K562 (cell line): ENCODE data around the gene MGST2. TPM values are rescaled to one million over a fixed set of nuclear protein-coding genes. Genes with fewer than 3 reads are reported as not detected.

Experiments
- ATAC-seq: fragments of 200-7000 bp; cut with Tn5 transposase; 3 replicates; pipeline ENCODE4 v1.9.1; 2020; ENCODE audit warnings: moderate library complexity
- BruUV-seq: library from RNA; stranded (reverse); fragments of 400-500 nt; replicated peaks from 2 replicates; lab custom pipeline; 2021; lab: Mats Ljungman, UMichigan
- CTCF ChIA-PET: fragments of 300-600 bp; formaldehyde crosslinking; extraction: SDS; loops from one replicate; lab custom pipeline; 2021; ENCODE audit warnings: low intra/inter-chr PET ratio; lab: Yijun Ruan, JAX
- POLR2A ChIA-PET: fragments of 300-600, 350-650 bp; sonication (Branson Sonifier 250); formaldehyde crosslinking; extraction: SDS; loops from one replicate; lab custom pipeline; 2021; ENCODE audit warnings: antibody characterized with exemption, inconsistent platforms; lab: Yijun Ruan, JAX
- DNase-seq, 4 experiments: peaks; one replicate each; pipeline versions ENCODE4 v3.0.0 to v3.0.0-alpha.2; 2011 to 2018; ENCODE audit warnings: low spot score in 3 of 4, mixed read lengths in 3 of 4; ENCODE audit errors: extremely low read depth in 1 of 4
- FAIRE-seq: peaks from 2 replicates; lab custom pipeline; 2011; peaks lifted over from hg19 to GRCh38; lab: Jason Lieb, UNC
- H2AFZ ChIP-seq: 2 replicates; pipeline ENCODE4 v1.6.0; 2011; ENCODE audit warnings: low read depth, low read length, control low read depth, inconsistent platforms
- H3K27ac ChIP-seq: fragments of 200-600 bp; 3 replicates; pipeline ENCODE4 v1.8.0; 2011; ENCODE audit warnings: low read depth, mild to moderate bottlenecking, control low read depth, inconsistent platforms, low read length, moderate library complexity, mixed read lengths; ENCODE audit errors: extremely low read depth
- H3K27me3 ChIP-seq, 2 experiments: fragments of 300-600 bp in 1 of 2; 2 replicates in 1 of 2; 3 replicates in 1 of 2; pipeline versions ENCODE4 v1.6.0 to v1.8.0; 2011; ENCODE audit warnings: inconsistent platforms in 2 of 2, low read length in 2 of 2, mild to moderate bottlenecking in 1 of 2, mixed read lengths in 1 of 2, moderate library complexity in 1 of 2; ENCODE audit not compliant: control insufficient read depth in 2 of 2, insufficient read depth in 2 of 2
- H3K36me3 ChIP-seq: fragments of 300-600 bp; 3 replicates; pipeline ENCODE4 v1.8.0; 2011; ENCODE audit warnings: mild to moderate bottlenecking, low read length, inconsistent platforms; ENCODE audit not compliant: control insufficient read depth, insufficient read depth
- H3K4me1 ChIP-seq, 2 experiments: fragments of 200-600 bp in 1 of 2; replicated peaks in 1 of 2; 2 replicates in 1 of 2; 3 replicates in 1 of 2; pipeline versions ENCODE4 v1.5.1 to v1.8.0; 2011; ENCODE audit warnings: inconsistent platforms in 2 of 2, low read length in 2 of 2, mild to moderate bottlenecking in 1 of 2, mixed read lengths in 1 of 2, moderate library complexity in 1 of 2; ENCODE audit not compliant: control insufficient read depth in 2 of 2, insufficient read depth in 2 of 2
- H3K4me2 ChIP-seq: 2 replicates; pipeline ENCODE4 v1.6.1; 2011; ENCODE audit warnings: low read length, control low read depth, inconsistent platforms, mixed read lengths; ENCODE audit not compliant: insufficient read depth
- H3K4me3 ChIP-seq: fragments of 200-600 bp; sonication (generic), shearing (Covaris generic); 2 replicates; pipeline ENCODE4 v1.5.1; 2016; ENCODE audit warnings: control low read depth, inconsistent platforms
- H3K79me2 ChIP-seq: fragments of 200-600 bp; 3 replicates; pipeline ENCODE4 v1.8.0; 2011; ENCODE audit warnings: low read length, inconsistent platforms; ENCODE audit not compliant: control insufficient read depth, insufficient read depth
- H3K9ac ChIP-seq, 2 experiments: 2 replicates each; pipeline versions ENCODE4 v1.6.0 to v1.6.1; 2011; ENCODE audit warnings: low read depth in 2 of 2, low read length in 2 of 2, control low read depth in 1 of 2, inconsistent platforms in 1 of 2, mild to moderate bottlenecking in 1 of 2, mixed read lengths in 1 of 2; ENCODE audit not compliant: insufficient read depth in 1 of 2
- H3K9me1 ChIP-seq: one replicate; pipeline ENCODE4 v1.6.0; 2011; ENCODE audit warnings: inconsistent platforms, mild to moderate bottlenecking, low read length, moderate library complexity; ENCODE audit not compliant: control insufficient read depth, insufficient read depth
- H3K9me3 ChIP-seq: replicated peaks from 2 replicates; pipeline ENCODE4 v1.5.1; 2011; ENCODE audit warnings: low read depth, low read length, inconsistent platforms; ENCODE audit not compliant: control insufficient read depth, insufficient read depth
- H4K20me1 ChIP-seq: replicated peaks from 2 replicates; pipeline ENCODE4 v1.6.1; 2011; ENCODE audit warnings: low read length, inconsistent platforms, mixed read lengths; ENCODE audit not compliant: control insufficient read depth, insufficient read depth
- MTA2 ChIP-seq: fragments of 450-650 bp; IDR thresholded peaks from 2 replicates; pipeline ENCODE4 v1.6.1; 2016; ENCODE audit warnings: low read depth
- NR2F6 ChIP-seq: fragments of 450-650 bp; formaldehyde crosslinking; IDR thresholded peaks from 2 replicates; pipeline ENCODE4 v1.4.0; 2020; ENCODE audit warnings: mild to moderate bottlenecking
- TCF3 ChIP-seq: sonication (generic); formaldehyde crosslinking; IDR thresholded peaks from 2 replicates; pipeline ENCODE4 v1.4.0; 2020; ENCODE audit warnings: mild to moderate bottlenecking, missing genetic modification reagents
- TCF7L2 ChIP-seq: fragments of 150-350 bp; IDR thresholded peaks from 2 replicates; pipeline ENCODE4 v1.6.1; 2016; ENCODE audit warnings: low read depth, mild to moderate bottlenecking, low read length, moderate library complexity
- WGBS: fragments of 100-300 bp; shearing (Covaris generic); methylation state at CpG from one replicate; pipeline ENCODE4 v1.1.6; 2016; ENCODE audit warnings: low coverage, mixed read lengths; ENCODE audit not compliant: insufficient coverage; ENCODE audit errors: missing lambda C conversion rate; 5-methylcytosine and 5-hydroxymethylcytosine counted together
- in situ Hi-C: fragments of 300-500 bp; cut with MboI; formaldehyde crosslinking; loops from 4 replicates; pipeline ENCODE4 v1.15.0; 2018; ENCODE audit warnings: inconsistent platforms, mixed read lengths
- intact Hi-C: fragments of 100-400 bp; cut with micrococcal nuclease; formaldehyde crosslinking; loops from 2 replicates; pipeline ENCODE4 v1.14.2; 2022
- polyA plus RNA-seq, 8 experiments: library from polyadenylated mRNA; depleted of rRNA in 4 of 8; stranded (reverse) in 5 of 8; unstranded in 3 of 8; fragments of >200 nt; fragmentation: Nextera tagmentation in 2 of 8; fragmentation: Illumina TruSeq in 1 of 8; extraction: Ambion mirVana in 2 of 8; extraction: Trizol in 1 of 8; gene quantifications; 2 replicates each; pipeline versions ENCODE4 v1.2.1 to v1.2.3, GENCODE V29; 2011 to 2014; ENCODE audit warnings: inconsistent platforms in 1 of 8, missing spikeins in 1 of 8
- total RNA-seq, 7 experiments: library from RNA; depleted of rRNA in 6 of 7; stranded (reverse); fragments of >200 nt in 6 of 7; fragmentation: Illumina TruSeq in 2 of 7; extraction: Trizol in 2 of 7; gene quantifications; 2 replicates each; pipeline versions ENCODE4 v1.2.1 to v1.2.3, GENCODE V29; 2011 to 2021; ENCODE audit warnings: low replicate concordance in 1 of 7
- TF ChIP-seq, protein P1 (sequence below), 2 experiments: fragments of 450-650 bp; IDR thresholded peaks; 2 replicates each; pipeline ENCODE4 v1.6.1; 2016
- TF ChIP-seq, protein P2 (sequence below): fragments of 450-650 bp; IDR thresholded peaks from 2 replicates; pipeline ENCODE4 v1.6.1; 2016; ENCODE audit warnings: mild to moderate bottlenecking
- TF ChIP-seq, protein P3 (sequence below): fragments of 250-450 bp; sonication (Bioruptor Pico); IDR thresholded peaks from 2 replicates; pipeline ENCODE4 v1.4.0; 2020
- TF ChIP-seq, protein P4 (sequence below): sonication (generic); formaldehyde crosslinking; IDR thresholded peaks from 2 replicates; pipeline ENCODE4 v1.8.0; 2022; ENCODE audit warnings: mild to moderate bottlenecking, missing genetic modification reagents

Gene MGST2
- total and polyA plus RNA-seq, 9 of the 15 experiments (the other 6 are each of a cell fraction or from before 2014, with no cell fraction given), result 38.7 to 115 (median 84.6) TPM

DNA sequence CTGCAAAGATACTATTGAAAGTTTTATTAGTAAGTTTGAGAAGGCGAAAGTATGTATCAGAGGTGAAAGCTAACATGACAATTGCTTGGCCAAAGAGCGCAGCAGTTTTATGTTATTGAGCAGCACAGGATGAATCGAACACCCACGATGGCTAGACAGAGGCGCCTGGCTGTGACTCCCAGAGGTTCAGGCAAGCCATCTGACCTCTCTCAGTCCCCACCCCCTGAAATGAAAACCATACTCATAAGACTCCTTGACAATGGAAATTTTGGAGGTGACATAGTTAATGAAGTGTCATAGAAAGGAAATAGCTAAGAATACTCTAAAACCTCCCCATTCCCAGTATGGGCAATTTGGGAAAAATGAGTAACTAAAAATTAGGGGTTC, 70.6 kb downstream of the MGST2 start:
- Histone ChIP-seq H3K4me1 (peaks cover 0 to 8% of the 10 kb centered on the region in 2 experiments; a peak in 2 of 5 replicates), H3K27ac (no peak overlapping the region), H3K4me2 (no peak overlapping the region), H3K9me1 (no peaks in the 10 kb centered on the region), H2AFZ (no peak overlapping the region), H3K27me3 (peaks cover 7 to 18% of the 10 kb centered on the region in 2 experiments; a peak in 4 of 5 replicates), H3K79me2 (no peaks in the 10 kb centered on the region), H3K36me3 (no peaks in the 10 kb centered on the region), H3K9ac (no peak overlapping the region), H3K4me3 (no peak overlapping the region), H3K9me3 (no peaks in the 10 kb centered on the region), H4K20me1 (no peaks in the 10 kb centered on the region; the same call in 1 of the 2 replicates)
- intact Hi-C loops (no loop called here), in situ Hi-C loops (no loop called here)
- ChIA-PET CTCF (no interaction called here), POLR2A (no interaction called here)
- TF ChIP-seq, protein P1, sequence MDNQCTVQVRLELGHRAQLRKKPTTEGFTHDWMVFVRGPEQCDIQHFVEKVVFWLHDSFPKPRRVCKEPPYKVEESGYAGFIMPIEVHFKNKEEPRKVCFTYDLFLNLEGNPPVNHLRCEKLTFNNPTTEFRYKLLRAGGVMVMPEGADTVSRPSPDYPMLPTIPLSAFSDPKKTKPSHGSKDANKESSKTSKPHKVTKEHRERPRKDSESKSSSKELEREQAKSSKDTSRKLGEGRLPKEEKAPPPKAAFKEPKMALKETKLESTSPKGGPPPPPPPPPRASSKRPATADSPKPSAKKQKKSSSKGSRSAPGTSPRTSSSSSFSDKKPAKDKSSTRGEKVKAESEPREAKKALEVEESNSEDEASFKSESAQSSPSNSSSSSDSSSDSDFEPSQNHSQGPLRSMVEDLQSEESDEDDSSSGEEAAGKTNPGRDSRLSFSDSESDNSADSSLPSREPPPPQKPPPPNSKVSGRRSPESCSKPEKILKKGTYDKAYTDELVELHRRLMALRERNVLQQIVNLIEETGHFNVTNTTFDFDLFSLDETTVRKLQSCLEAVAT (IDR thresholded peaks at IDR 0.05), result no peak
- TF ChIP-seq, protein P2, sequence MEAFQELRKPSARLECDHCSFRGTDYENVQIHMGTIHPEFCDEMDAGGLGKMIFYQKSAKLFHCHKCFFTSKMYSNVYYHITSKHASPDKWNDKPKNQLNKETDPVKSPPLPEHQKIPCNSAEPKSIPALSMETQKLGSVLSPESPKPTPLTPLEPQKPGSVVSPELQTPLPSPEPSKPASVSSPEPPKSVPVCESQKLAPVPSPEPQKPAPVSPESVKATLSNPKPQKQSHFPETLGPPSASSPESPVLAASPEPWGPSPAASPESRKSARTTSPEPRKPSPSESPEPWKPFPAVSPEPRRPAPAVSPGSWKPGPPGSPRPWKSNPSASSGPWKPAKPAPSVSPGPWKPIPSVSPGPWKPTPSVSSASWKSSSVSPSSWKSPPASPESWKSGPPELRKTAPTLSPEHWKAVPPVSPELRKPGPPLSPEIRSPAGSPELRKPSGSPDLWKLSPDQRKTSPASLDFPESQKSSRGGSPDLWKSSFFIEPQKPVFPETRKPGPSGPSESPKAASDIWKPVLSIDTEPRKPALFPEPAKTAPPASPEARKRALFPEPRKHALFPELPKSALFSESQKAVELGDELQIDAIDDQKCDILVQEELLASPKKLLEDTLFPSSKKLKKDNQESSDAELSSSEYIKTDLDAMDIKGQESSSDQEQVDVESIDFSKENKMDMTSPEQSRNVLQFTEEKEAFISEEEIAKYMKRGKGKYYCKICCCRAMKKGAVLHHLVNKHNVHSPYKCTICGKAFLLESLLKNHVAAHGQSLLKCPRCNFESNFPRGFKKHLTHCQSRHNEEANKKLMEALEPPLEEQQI, result no peak
- TF ChIP-seq NR2F6 (CRISPR knock-in tag) (no peak), TCF7L2 (no peak), MTA2 (no peak), TCF3 (no peak)
- TF ChIP-seq, protein P3, sequence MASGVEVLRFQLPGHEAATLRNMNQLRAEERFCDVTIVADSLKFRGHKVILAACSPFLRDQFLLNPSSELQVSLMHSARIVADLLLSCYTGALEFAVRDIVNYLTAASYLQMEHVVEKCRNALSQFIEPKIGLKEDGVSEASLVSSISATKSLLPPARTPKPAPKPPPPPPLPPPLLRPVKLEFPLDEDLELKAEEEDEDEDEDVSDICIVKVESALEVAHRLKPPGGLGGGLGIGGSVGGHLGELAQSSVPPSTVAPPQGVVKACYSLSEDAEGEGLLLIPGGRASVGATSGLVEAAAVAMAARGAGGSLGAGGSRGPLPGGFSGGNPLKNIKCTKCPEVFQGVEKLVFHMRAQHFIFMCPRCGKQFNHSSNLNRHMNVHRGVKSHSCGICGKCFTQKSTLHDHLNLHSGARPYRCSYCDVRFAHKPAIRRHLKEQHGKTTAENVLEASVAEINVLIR (CRISPR knock-in tag), result no peak
- TF ChIP-seq, protein P4, sequence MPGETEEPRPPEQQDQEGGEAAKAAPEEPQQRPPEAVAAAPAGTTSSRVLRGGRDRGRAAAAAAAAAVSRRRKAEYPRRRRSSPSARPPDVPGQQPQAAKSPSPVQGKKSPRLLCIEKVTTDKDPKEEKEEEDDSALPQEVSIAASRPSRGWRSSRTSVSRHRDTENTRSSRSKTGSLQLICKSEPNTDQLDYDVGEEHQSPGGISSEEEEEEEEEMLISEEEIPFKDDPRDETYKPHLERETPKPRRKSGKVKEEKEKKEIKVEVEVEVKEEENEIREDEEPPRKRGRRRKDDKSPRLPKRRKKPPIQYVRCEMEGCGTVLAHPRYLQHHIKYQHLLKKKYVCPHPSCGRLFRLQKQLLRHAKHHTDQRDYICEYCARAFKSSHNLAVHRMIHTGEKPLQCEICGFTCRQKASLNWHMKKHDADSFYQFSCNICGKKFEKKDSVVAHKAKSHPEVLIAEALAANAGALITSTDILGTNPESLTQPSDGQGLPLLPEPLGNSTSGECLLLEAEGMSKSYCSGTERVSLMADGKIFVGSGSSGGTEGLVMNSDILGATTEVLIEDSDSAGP (CRISPR knock-in tag), result no peak
- DNase-seq (no peak), FAIRE-seq (no peak), ATAC-seq (no peak)
- BruUV-seq, result no TSS peak
- 26% methylated on average over 5 of the region's 5 CpGs for WGBS
